CD4-positive, alpha-beta T cell treated with Interleukin-12 subunit alpha and Interleukin-12 subunit beta, for 1 hour (primary cell): Measurements from ENCODE around the gene CASP1.

Experiments used
- DNase-seq: peaks from one replicate; pipeline ENCODE4 v3.0.0-alpha.2; 2020

The CASP1 gene

DNA sequence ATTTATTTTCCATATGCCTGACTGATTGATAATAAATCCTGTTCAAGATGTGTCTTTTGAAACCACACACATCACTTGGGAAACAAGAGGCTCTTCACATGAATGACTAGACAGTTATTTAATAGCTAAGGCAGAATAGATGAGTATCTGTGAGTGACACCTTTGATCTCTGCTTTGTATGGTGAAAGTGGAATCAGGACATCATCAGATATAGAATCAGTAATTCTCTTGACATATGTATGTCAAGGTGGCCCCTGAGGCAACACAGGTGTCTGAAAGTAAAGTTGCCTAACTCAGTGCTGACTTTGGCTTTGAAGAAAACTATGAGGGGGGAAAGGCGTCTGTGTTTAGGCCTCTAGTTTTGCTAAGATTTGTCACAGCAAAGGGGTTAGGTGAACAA, 55.1 kb downstream of the CASP1 start:
- DNase-seq: no peak
